Uterus (tissue), 2 donors: Measurements from ENCODE around the gene FKBP9.
"Not testable (repeated sequence)": the region's sequence is repeated elsewhere in the genome, so short reads cannot be mapped to it uniquely, and the experiment has no call there.

ENCODE experiments used
- POLR2A ChIP-seq, 2 donors: fragments of 450-650 bp; IDR thresholded peaks; one replicate each; pipeline ENCODE4 v1.6.1; 2016; ENCODE audit warnings: antibody characterized with exemption in 2 of 2, mild to moderate bottlenecking in 1 of 2, moderate library complexity in 1 of 2
- TF ChIP-seq, protein P1 (sequence below), 4 experiments: fragments of 200-600 bp in 2 of 4; fragments of 450-650 bp in 2 of 4; sonication (generic) in 2 of 4; IDR thresholded peaks; one replicate each; pipeline ENCODE4 v1.5.1; 2016 to 2019; ENCODE audit warnings: antibody characterized with exemption in 4 of 4, mild to moderate bottlenecking in 2 of 4, moderate library complexity in 1 of 4

DNA sequence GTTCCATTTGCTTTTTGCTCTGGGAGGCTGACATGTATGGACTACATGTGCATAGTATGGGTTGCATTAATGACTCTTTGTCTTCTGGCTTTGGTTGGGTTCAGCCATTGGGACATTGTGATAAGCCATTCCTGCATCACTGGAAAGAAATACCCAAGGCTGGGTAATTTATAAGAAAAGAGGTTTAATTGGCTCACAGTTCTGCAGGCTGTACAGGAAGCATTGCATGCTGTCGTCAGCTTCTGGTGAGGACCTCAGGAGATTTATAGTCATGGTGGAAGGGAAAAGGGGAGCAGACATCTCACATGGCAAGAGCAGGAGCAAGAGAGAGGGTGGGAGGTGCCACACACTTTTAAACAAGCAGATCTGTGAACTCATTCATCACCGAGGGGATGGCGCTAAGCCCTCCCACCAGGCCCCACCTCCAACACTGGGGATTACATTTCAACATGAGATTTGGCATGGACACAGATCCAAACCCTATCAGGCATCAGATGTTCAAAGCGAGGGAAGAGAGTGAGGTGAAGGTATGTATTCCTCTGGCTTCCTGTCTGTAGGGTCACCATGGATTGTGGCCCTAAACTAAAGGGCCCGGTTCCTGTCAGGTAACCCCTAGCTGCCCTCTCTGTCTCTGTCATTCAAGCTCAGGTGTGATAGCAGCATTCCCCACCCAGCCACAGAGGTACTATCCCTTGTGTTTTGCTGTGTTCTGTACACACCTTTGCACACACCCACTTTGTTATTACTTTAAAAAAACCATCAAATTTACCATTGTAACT is 9.4 kb downstream of the FKBP9 start:
- TF ChIP-seq, protein P1, sequence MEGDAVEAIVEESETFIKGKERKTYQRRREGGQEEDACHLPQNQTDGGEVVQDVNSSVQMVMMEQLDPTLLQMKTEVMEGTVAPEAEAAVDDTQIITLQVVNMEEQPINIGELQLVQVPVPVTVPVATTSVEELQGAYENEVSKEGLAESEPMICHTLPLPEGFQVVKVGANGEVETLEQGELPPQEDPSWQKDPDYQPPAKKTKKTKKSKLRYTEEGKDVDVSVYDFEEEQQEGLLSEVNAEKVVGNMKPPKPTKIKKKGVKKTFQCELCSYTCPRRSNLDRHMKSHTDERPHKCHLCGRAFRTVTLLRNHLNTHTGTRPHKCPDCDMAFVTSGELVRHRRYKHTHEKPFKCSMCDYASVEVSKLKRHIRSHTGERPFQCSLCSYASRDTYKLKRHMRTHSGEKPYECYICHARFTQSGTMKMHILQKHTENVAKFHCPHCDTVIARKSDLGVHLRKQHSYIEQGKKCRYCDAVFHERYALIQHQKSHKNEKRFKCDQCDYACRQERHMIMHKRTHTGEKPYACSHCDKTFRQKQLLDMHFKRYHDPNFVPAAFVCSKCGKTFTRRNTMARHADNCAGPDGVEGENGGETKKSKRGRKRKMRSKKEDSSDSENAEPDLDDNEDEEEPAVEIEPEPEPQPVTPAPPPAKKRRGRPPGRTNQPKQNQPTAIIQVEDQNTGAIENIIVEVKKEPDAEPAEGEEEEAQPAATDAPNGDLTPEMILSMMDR (IDR thresholded peaks at IDR 0.05), result not testable (repeated sequence)
- TF ChIP-seq POLR2A (IDR thresholded peaks at IDR 0.05), result not testable (repeated sequence)
